C4-2B (cell line): Measurements from ENCODE around the gene AAK1.

Experiments
- H3K27ac ChIP-seq: fragments of 450-650 bp; 2 replicates; pipeline ENCODE4 v1.5.1; 2017
- ZFX ChIP-seq: fragments of 450-650 bp; IDR thresholded peaks from 2 replicates; pipeline ENCODE4 v1.6.1; 2017
- TF ChIP-seq, protein P1 (sequence below): fragments of 450-650 bp; conservative IDR thresholded peaks from 2 replicates; pipeline ENCODE4 v1.5.1; 2017; ENCODE audit warnings: mild to moderate bottlenecking

AAK1 gene

DNA sequence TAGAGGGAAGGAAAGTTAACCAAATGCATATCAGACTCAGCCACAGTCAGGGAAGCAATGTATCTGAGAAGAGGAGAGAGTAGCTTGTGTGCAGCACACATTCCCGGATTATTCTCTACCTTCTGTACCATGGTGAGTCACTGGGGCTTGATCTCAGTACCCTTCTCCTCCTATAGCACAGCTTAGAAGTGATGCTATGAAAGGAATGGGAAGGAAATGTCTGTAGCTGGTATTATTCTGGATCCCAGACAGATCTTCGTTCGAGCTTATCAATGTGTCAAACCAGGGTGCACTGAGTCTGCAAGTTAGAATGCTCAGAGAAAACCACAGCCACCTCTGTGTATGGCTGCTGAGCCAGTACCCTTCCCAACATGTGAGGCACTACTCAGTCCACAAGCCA, 118.3 kb downstream of the AAK1 start:
- TF ChIP-seq, protein P1, sequence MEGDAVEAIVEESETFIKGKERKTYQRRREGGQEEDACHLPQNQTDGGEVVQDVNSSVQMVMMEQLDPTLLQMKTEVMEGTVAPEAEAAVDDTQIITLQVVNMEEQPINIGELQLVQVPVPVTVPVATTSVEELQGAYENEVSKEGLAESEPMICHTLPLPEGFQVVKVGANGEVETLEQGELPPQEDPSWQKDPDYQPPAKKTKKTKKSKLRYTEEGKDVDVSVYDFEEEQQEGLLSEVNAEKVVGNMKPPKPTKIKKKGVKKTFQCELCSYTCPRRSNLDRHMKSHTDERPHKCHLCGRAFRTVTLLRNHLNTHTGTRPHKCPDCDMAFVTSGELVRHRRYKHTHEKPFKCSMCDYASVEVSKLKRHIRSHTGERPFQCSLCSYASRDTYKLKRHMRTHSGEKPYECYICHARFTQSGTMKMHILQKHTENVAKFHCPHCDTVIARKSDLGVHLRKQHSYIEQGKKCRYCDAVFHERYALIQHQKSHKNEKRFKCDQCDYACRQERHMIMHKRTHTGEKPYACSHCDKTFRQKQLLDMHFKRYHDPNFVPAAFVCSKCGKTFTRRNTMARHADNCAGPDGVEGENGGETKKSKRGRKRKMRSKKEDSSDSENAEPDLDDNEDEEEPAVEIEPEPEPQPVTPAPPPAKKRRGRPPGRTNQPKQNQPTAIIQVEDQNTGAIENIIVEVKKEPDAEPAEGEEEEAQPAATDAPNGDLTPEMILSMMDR, result no peak
- no peak for TF ChIP-seq ZFX
- H3K27ac ChIP-seq, result no peak overlapping the region

DNA sequence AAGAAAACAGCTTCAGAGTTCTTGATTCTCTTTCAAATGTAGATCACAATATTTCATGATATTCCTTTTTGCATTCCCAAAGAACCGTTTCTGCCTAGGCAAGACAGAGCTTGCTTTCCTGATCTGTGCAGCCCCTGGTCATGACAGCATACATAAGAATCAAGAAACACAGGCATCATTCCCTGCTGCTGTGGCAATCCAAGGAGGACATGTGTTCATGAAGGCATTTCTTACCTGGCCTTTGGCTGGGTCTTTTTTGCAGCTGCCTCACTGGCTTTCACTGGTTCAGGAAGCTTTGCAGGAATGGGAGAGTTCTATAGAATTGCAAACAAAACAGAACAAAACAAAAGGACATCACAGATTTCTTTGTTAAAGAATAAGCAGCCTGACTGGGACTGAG, 118.7 kb downstream of the AAK1 start:
- TF ChIP-seq, protein P1, result no peak
- TF ChIP-seq ZFX, result no peak
- no peak overlapping the region for H3K27ac ChIP-seq

DNA sequence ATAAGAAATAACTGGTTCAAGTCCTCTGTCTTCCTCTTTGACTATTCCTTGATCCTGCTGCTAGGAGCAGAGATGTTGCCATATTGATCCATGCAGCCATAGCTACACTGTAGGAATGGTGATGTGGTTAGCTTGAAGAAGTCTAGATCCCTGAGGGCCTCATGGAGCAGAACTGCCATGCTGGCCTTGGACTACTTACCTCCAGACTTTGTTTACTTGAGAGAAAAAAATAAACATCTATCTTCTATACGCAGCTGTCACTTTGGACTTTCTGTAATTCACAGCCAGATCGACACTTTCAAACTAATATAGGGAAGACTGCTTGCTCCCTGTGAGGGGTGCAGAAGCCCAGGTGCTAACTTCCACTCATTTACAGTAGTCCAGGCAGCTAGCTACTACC, 121.8 kb downstream of the AAK1 start:
- TF ChIP-seq ZFX, result no peak
- TF ChIP-seq, protein P1, result no peak

DNA sequence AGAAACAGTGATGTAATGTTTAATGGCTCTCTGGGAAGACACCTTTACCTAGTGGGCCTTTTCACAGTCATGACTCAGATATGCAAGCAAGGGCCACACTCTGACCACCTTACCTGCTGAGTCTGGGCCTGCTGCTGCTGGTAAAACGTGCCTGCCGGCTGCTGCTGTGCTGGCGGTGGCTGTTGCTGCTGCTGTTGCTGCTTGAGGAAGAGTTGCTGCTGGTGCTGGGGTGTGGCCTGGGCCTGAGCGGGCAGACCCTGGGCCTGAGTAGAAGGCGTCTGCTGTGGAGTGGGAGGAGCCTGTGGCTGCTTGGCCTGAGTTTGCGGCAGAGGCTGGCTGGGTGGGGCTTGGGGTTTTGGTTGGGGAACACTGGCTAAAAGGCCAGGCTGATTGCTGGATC, 124.7 kb downstream of the AAK1 start:
- TF ChIP-seq, protein P1, result no peak
- TF ChIP-seq ZFX, result no peak
- no peak overlapping the region for H3K27ac ChIP-seq

More for the DNA sequence above, 121.8 kb downstream of the AAK1 start:
- no peak overlapping the region for H3K27ac ChIP-seq

DNA sequence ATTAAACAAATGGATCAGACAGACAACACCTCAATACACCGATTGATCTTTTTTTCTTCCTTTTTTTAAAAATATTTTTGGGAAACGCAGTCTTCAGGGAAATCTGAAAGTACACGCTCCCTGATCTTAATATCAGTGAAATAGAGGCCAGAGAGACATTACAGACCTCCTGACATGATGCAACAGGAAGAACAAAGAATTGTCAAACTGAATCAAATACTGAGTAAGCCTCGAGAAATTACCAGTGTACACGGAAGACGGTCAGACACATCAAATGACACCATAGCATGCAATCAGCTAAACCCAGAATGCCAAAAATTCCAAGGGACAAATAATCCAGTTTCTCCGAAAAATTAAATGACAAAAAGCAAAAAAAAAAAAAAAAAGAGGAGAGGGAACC, 126.1 kb downstream of the AAK1 start:
- TF ChIP-seq, protein P1, result no peak
- TF ChIP-seq ZFX, result no peak
- no peak overlapping the region for H3K27ac ChIP-seq

DNA sequence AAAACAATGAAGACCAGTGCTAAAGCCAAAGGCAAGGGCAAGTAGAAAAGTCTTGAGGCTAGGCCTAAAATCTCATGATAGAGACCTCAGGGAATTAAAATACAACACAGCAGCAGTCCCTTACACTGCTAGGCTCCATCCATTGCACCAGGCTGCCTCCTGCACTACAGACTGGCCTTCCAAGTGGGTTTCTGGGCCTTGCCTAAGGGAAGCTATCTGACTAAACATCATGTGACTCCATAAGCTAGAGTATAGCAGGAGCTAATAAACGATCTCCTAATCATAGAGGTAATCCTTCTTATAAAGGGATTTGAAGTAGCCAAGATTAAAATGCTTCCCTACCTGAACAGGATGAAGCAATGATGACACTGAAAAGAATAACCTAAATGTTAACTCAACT, 128.7 kb downstream of the AAK1 start:
- no peak overlapping the region for H3K27ac ChIP-seq
- TF ChIP-seq ZFX, result no peak
- TF ChIP-seq, protein P1, result no peak

DNA sequence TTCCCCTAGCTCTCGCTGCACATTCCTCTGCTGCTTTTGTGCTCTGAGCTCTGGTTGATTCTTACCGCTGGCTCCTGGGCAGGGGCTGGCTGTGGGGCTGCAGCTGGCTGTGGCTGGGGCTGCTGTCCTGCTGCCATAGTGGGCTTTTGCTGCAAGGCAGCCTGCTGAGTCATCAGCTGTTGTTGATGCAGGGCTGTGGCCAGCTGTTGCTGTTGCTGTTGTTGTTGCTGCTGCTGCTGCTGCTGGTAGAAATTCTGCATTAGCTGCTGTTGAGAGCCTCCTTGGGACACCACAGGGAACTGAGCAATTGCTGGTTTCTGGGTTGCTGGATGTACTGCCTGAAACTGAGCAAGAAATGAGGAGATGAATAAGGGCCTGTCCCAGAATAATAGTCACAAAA, 129.1 kb downstream of the AAK1 start:
- TF ChIP-seq ZFX, result no peak
- TF ChIP-seq, protein P1, result no peak

More for the DNA sequence above, 129.1 kb downstream of the AAK1 start:
- H3K27ac ChIP-seq, result no peak overlapping the region
